Activated CD8-positive, alpha-beta T cell treated with anti-CD3 and anti-CD28 coated beads for 36 hours (primary cell): ENCODE measurements around the gene NPIPA3. TPM values are rescaled to one million over a fixed set of nuclear protein-coding genes. Genes with fewer than 3 reads are reported as not detected.
"Not testable (repeated sequence)": the region's sequence is repeated elsewhere in the genome, so short reads cannot be mapped to it uniquely, and the experiment has no call there.

Source experiments
- ATAC-seq: fragments of 200-7000 bp; cut with Tn5 transposase; one replicate; pipeline ENCODE4 v1.10.0; 2021; ENCODE audit warnings: mild to moderate bottlenecking, moderate library complexity
- CTCF ChIA-PET: fragments of 350-600 bp; sonication (Branson Sonifier 250); formaldehyde crosslinking; loops from one replicate; lab custom pipeline; 2021; ENCODE audit warnings: antibody characterized with exemption; lab: Charles Lee
- POLR2A ChIA-PET: fragments of 350-600 bp; sonication (Branson Sonifier 250); formaldehyde crosslinking; loops from one replicate; lab custom pipeline; 2021; ENCODE audit warnings: antibody characterized with exemption; lab: Charles Lee
- DNase-seq: peaks from one replicate; pipeline ENCODE4 v3.0.0-alpha.2; 2020
- H3K27ac Mint-ChIP-seq: one replicate; pipeline ENCODE4 v1.8.0; 2021; ENCODE audit warnings: mild to moderate bottlenecking, mixed read lengths
- H3K27me3 Mint-ChIP-seq: one replicate; pipeline ENCODE4 v1.8.0; 2021; ENCODE audit warnings: mixed read lengths
- H3K36me3 Mint-ChIP-seq: one replicate; pipeline ENCODE4 v1.8.0; 2021; ENCODE audit warnings: low read depth, mixed read lengths
- H3K4me1 Mint-ChIP-seq: one replicate; pipeline ENCODE4 v1.8.0; 2021; ENCODE audit warnings: low read depth, mixed read lengths
- H3K4me3 Mint-ChIP-seq: one replicate; pipeline ENCODE4 v1.8.0; 2021; ENCODE audit warnings: mild to moderate bottlenecking, moderate library complexity, mixed read lengths
- H3K9me3 Mint-ChIP-seq: one replicate; pipeline ENCODE4 v1.8.0; 2021; ENCODE audit warnings: mixed read lengths
- intact Hi-C: fragments of 100-400 bp; cut with micrococcal nuclease; formaldehyde crosslinking; loops from one replicate; pipeline ENCODE4 v1.10.0; 2022
- total RNA-seq, 2 experiments: library from RNA; stranded (reverse); gene quantifications; one replicate each; pipeline ENCODE4 v1.2.3, GENCODE V29; 2021

Gene NPIPA3
- total RNA-seq, 2 experiments from 2014 or later = 3.0 to 3.5 TPM

DNA sequence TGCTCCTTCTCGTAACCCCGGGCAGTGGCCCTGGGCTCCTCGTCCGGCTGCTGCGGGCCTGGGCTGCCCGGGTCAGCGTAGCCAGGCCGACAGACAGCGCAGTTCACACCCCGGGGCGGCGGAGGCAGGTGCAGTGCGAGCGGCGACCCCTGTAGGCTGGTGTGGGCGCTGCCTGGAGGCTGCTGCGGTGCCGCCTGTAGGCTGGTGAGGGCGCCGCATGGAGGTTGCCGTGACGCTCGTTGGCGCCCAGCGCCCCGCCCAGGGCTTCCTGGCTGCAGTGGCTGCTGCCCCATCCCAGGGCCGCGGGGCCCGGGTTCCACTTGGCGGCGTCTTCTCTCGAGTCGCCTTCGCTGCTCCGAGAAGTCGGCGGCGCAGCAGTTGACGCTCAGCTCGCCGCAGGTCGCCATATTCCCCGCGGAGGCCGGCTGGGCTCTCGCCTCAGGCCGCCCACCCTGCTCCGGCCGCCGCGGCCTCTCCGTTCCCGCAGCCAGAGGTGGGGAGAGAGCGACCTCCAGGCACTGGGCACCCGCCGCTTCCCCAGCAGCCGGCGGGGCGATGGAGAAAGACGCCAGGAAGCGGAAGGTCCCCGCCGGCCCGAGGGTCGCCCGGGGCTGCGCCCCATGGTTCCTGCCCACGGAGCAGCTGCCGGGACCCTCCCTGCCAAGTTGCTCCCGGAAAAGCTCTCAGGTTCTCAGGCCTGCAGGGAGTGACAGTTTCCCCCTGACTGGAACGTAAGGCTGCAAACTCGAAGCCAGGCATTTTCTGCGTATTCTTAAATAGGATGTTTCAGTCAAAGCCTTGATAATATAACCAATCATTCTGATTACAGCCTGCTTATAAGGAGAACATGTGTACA is 39.3 kb downstream of the NPIPA3 start, which contains the start of gene NPIPA2:
NPIPA2 (plus strand) TSS at position 261 of the 856 bp plus-strand sequence. CDS start 5,533 bp downstream, outside the sequence.
- CTCF ChIA-PET, H3K36me3 Mint-ChIP-seq, H3K4me1 Mint-ChIP-seq, POLR2A ChIA-PET, H3K27me3 Mint-ChIP-seq, H3K9me3 Mint-ChIP-seq, intact Hi-C loops, DNase-seq, H3K27ac Mint-ChIP-seq, H3K4me3 Mint-ChIP-seq: not testable (repeated sequence)
- peak; percentile 100 for ATAC-seq

DNA sequence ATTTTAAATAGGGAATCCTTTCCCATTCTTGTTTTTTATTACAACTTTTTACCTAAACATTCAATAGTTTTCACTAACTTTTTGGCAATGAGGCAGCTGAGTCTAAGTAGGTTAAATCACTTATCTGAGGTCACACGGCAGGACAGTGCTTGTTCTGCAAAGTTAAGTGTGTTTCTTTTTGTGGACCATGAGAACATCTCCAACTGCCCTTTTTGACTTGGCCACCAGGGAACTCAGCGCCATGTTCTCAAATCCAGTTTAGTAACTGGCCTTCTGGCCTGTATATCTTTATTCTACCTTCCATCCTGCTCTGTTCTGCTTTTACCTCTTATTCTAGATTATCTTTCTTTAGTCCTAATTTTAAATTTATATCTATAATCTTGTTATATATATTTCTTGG is 70.4 kb downstream of the NPIPA3 start:
- intact Hi-C loops, H3K27me3 Mint-ChIP-seq, H3K9me3 Mint-ChIP-seq, H3K27ac Mint-ChIP-seq, H3K36me3 Mint-ChIP-seq, CTCF ChIA-PET, DNase-seq, POLR2A ChIA-PET, H3K4me3 Mint-ChIP-seq, H3K4me1 Mint-ChIP-seq, ATAC-seq: not testable (repeated sequence)

DNA sequence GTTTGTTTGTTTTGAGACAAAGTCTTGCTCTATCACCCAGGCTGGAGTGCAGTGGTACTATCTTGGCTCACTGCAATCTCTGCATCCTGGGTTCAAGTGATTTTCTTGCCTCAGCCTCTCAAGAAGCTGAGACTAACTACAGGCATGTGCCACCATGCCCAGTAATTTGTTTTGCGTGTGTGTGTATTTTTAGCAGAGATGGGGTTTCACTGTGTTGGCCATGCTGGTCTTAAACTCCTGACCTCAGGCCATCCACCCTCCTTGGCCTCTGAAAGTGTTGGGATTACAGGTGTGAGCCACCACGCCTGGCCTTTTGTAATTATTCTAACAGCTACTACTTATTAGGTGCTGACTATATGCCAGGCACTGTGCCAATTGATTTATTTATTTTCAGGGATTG is 72.4 kb downstream of the NPIPA3 start:
- POLR2A ChIA-PET, H3K27me3 Mint-ChIP-seq, H3K4me1 Mint-ChIP-seq, H3K9me3 Mint-ChIP-seq, H3K4me3 Mint-ChIP-seq, intact Hi-C loops, H3K36me3 Mint-ChIP-seq, H3K27ac Mint-ChIP-seq, DNase-seq, CTCF ChIA-PET, ATAC-seq: not testable (repeated sequence)

Other genes starting within 250 kb of the NPIPA3 start
- gene PARN, start 73.2 kb upstream of the NPIPA3 start, total RNA-seq = 10 to 100 TPM; 43.0 to 45.6 TPM
- gene BFAR, start 70.5 kb upstream of the NPIPA3 start, total RNA-seq = 10 to 100 TPM; 53.4 to 58.4 TPM
- gene PLA2G10, start 9.1 kb upstream of the NPIPA3 start, total RNA-seq = not detected
- gene NPIPA2, start 39.1 kb downstream of the NPIPA3 start, total RNA-seq = 1 to 10 TPM; 2.0 to 4.1 TPM
- 10 to 100 TPM; 39.8 to 40.5 TPM for gene NOMO1, start 130.3 kb downstream of the NPIPA3 start, total RNA-seq
- gene NPIPA1, start 234.0 kb downstream of the NPIPA3 start, total RNA-seq = 10 to 100 TPM; 76.9 to 77.3 TPM